ENCODE data around the gene FGF11. TPM values are rescaled to one million over a fixed set of nuclear protein-coding genes. Genes with fewer than 3 reads are reported as not detected.

Gene FGF11
- total RNA-seq, 4 donors from 2014 or later: 1.0 TPM; not detected in 3

GRCh38 chr17:7440834-7441195, 1.5 kb downstream of the FGF11 start:
- TF ChIP-seq CTCF (IDR thresholded peaks at IDR 0.05): no peak
- no peak for TF ChIP-seq POLR2A (IDR thresholded peaks at IDR 0.05)
- Histone ChIP-seq H3K27me3 (peaks cover 0 to 19% of the 10 kb centered on the region in 2 donors), H3K4me3 (peak overlapping the region in 1 of 4 donors; percentile 37), H3K36me3 (no peaks in the 10 kb centered on the region), H3K9me3 (no peaks in the 10 kb centered on the region), H3K27ac (peak overlapping the region in 1 of 4 donors; percentile 42), H3K4me1 (peaks cover 8 to 51% (median 38%) of the 10 kb centered on the region in 4 donors)
- no peak for DNase-seq

- peaks cover 0 to 19% of the 10 kb centered on the region in 2 donors for H3K27me3 ChIP-seq
Observed at GRCh38 chr17:7441266-7441665, 2.0 kb downstream of the FGF11 start.

GRCh38 chr17:7442142-7442541, 2.8 kb downstream of the FGF11 start:
- no peak for DNase-seq
- Histone ChIP-seq H3K9me3 (no peaks in the 10 kb centered on the region), H3K4me1 (peaks cover 8 to 44% (median 30%) of the 10 kb centered on the region in 4 donors), H3K4me3 (no peak overlapping the region), H3K36me3 (no peaks in the 10 kb centered on the region), H3K27ac (no peak overlapping the region), H3K27me3 (peaks cover 0 to 24% of the 10 kb centered on the region in 2 donors)
- no peak for TF ChIP-seq CTCF (IDR thresholded peaks at IDR 0.05)
- TF ChIP-seq POLR2A (IDR thresholded peaks at IDR 0.05): no peak

More at GRCh38 chr17:7441266-7441665, 2.0 kb downstream of the FGF11 start:
- TF ChIP-seq POLR2A (IDR thresholded peaks at IDR 0.05): no peak
- no peak for TF ChIP-seq CTCF (IDR thresholded peaks at IDR 0.05)
- Histone ChIP-seq H3K4me3 (no peak overlapping the region), H3K27ac (no peak overlapping the region), H3K4me1 (peaks cover 8 to 47% (median 37%) of the 10 kb centered on the region in 4 donors), H3K36me3 (no peaks in the 10 kb centered on the region), H3K9me3 (no peaks in the 10 kb centered on the region)
- no peak for DNase-seq

- no peak for DNase-seq
- Histone ChIP-seq H3K9me3 (no peaks in the 10 kb centered on the region), H3K4me3 (no peak overlapping the region), H3K27ac (no peak overlapping the region), H3K4me1 (peaks cover 4 to 30% (median 23%) of the 10 kb centered on the region in 4 donors), H3K27me3 (peaks cover 0 to 27% of the 10 kb centered on the region in 2 donors), H3K36me3 (no peaks in the 10 kb centered on the region)
- TF ChIP-seq CTCF (IDR thresholded peaks at IDR 0.05): no peak
- TF ChIP-seq POLR2A (IDR thresholded peaks at IDR 0.05): no peak
Observed at GRCh38 chr17:7443499-7444485, 4.5 kb downstream of the FGF11 start.

GRCh38 chr17:7444682-7445618, 5.6 kb downstream of the FGF11 start, which contains the start of gene CHRNB1:
Gene CHRNB1 (plus strand): TSS chr17:7445061. CDS start chr17:7445128, 67 bp downstream.
- Histone ChIP-seq H3K9me3 (no peaks in the 10 kb centered on the region), H3K27ac (peak within 1 kb of the TSS in 1 of 4 donors; percentile 66), H3K4me1 (peaks cover 0 to 22% (median 16%) of the 10 kb centered on the region in 4 donors), H3K36me3 (no peaks in the 10 kb centered on the region), H3K27me3 (peaks cover 0 to 16% of the 10 kb centered on the region in 2 donors), H3K4me3 (peak within 1 kb of the TSS; percentile 20 to 54 (median 42))
- peak; percentile 58 to 89 (median 84) for DNase-seq
- TF ChIP-seq CTCF (IDR thresholded peaks at IDR 0.05) (peak in 2 of 6 experiments; percentile 10 to 13), POLR2A (IDR thresholded peaks at IDR 0.05) (no peak)
